ENCODE results near the gene GRIN1. TPM values are rescaled to one million over a fixed set of nuclear protein-coding genes. Genes with fewer than 3 reads are reported as not detected.

Gene GRIN1
- polyA plus RNA-seq, 1 donor: 2.6 TPM

- no CpG with 5 or more reads among the region's 17 CpGs for WGBS (ENCODE audit: insufficient coverage, low lambda C conversion rate)
- DNase-seq: no peak
- H3K4me1 ChIP-seq (ENCODE audit: control insufficient read depth, insufficient read depth, low read length): peaks cover 4% of the 10 kb centered on the region
- peaks cover 80% of the 10 kb centered on the region for H3K27me3 ChIP-seq (ENCODE audit: control insufficient read depth, insufficient read depth, low read length)
- H3K9me3 ChIP-seq (ENCODE audit: control insufficient read depth, low read depth, low read length): peaks cover 4% of the 10 kb centered on the region
- no peak overlapping the region for H3K27ac ChIP-seq (ENCODE audit: low read length)
- H3K36me3 ChIP-seq (ENCODE audit: control insufficient read depth, insufficient read depth, low read length): no peaks in the 10 kb centered on the region
- H3K4me3 ChIP-seq (ENCODE audit: low read length): no peak overlapping the region
These were observed 2.3 kb downstream of the GRIN1 start for GRCh38 chr9:137141050-137141810.

GRCh38 chr9:137141976-137142936 lies 3.3 kb downstream of the GRIN1 start:
- Histone ChIP-seq H3K27ac (ENCODE audit: low read length) (no peak overlapping the region), H3K4me3 (ENCODE audit: low read length) (no peak overlapping the region), H3K27me3 (ENCODE audit: control insufficient read depth, insufficient read depth, low read length) (peaks cover 77% of the 10 kb centered on the region), H3K36me3 (ENCODE audit: control insufficient read depth, insufficient read depth, low read length) (no peaks in the 10 kb centered on the region), H3K9me3 (ENCODE audit: control insufficient read depth, low read depth, low read length) (no peaks in the 10 kb centered on the region), H3K4me1 (ENCODE audit: control insufficient read depth, insufficient read depth, low read length) (peaks cover 4% of the 10 kb centered on the region)
- WGBS (ENCODE audit: insufficient coverage, low lambda C conversion rate): no CpG with 5 or more reads among the region's 24 CpGs
- DNase-seq: no peak

GRCh38 chr9:137143459-137143858 lies 4.5 kb downstream of the GRIN1 start:
- Histone ChIP-seq H3K4me1 (ENCODE audit: control insufficient read depth, insufficient read depth, low read length) (peaks cover 4% of the 10 kb centered on the region), H3K36me3 (ENCODE audit: control insufficient read depth, insufficient read depth, low read length) (no peaks in the 10 kb centered on the region), H3K27me3 (ENCODE audit: control insufficient read depth, insufficient read depth, low read length) (peaks cover 74% of the 10 kb centered on the region), H3K27ac (ENCODE audit: low read length) (no peak overlapping the region), H3K4me3 (ENCODE audit: low read length) (no peak overlapping the region), H3K9me3 (ENCODE audit: control insufficient read depth, low read depth, low read length) (peaks cover 3% of the 10 kb centered on the region)
- DNase-seq: no peak
- WGBS (ENCODE audit: insufficient coverage, low lambda C conversion rate): no CpG with 5 or more reads among the region's 4 CpGs

- Histone ChIP-seq H3K4me1 (ENCODE audit: control insufficient read depth, insufficient read depth, low read length) (no peaks in the 10 kb centered on the region), H3K36me3 (ENCODE audit: control insufficient read depth, insufficient read depth, low read length) (no peaks in the 10 kb centered on the region), H3K9me3 (ENCODE audit: control insufficient read depth, low read depth, low read length) (peaks cover 9% of the 10 kb centered on the region), H3K4me3 (ENCODE audit: low read length) (no peak overlapping the region), H3K27ac (ENCODE audit: low read length) (no peak overlapping the region), H3K27me3 (ENCODE audit: control insufficient read depth, insufficient read depth, low read length) (peaks cover 65% of the 10 kb centered on the region)
- WGBS (ENCODE audit: insufficient coverage, low lambda C conversion rate): no CpG with 5 or more reads among the region's 49 CpGs
- DNase-seq: no peak
These were observed 7.0 kb downstream of the GRIN1 start for GRCh38 chr9:137145731-137146526.

GRCh38 chr9:137146527-137146918 lies 7.6 kb downstream of the GRIN1 start:
- Histone ChIP-seq H3K27me3 (ENCODE audit: control insufficient read depth, insufficient read depth, low read length) (peaks cover 59% of the 10 kb centered on the region), H3K36me3 (ENCODE audit: control insufficient read depth, insufficient read depth, low read length) (no peaks in the 10 kb centered on the region), H3K4me3 (ENCODE audit: low read length) (no peak overlapping the region), H3K27ac (ENCODE audit: low read length) (no peak overlapping the region), H3K9me3 (ENCODE audit: control insufficient read depth, low read depth, low read length) (peaks cover 13% of the 10 kb centered on the region), H3K4me1 (ENCODE audit: control insufficient read depth, insufficient read depth, low read length) (no peaks in the 10 kb centered on the region)
- DNase-seq: no peak
- WGBS (ENCODE audit: insufficient coverage, low lambda C conversion rate): no CpG with 5 or more reads among the region's 9 CpGs

- peaks cover 52% of the 10 kb centered on the region for H3K27me3 ChIP-seq (ENCODE audit: control insufficient read depth, insufficient read depth, low read length)
These were observed 8.3 kb downstream of the GRIN1 start for GRCh38 chr9:137147091-137147792.

GRCh38 chr9:137147793-137148160 lies 8.8 kb downstream of the GRIN1 start:
- no peak overlapping the region for H3K27ac ChIP-seq (ENCODE audit: low read length)
- WGBS (ENCODE audit: insufficient coverage, low lambda C conversion rate): no CpG with 5 or more reads among the region's 24 CpGs
- no peaks in the 10 kb centered on the region for H3K4me1 ChIP-seq (ENCODE audit: control insufficient read depth, insufficient read depth, low read length)
- H3K27me3 ChIP-seq (ENCODE audit: control insufficient read depth, insufficient read depth, low read length): peaks cover 46% of the 10 kb centered on the region
- peaks cover 13% of the 10 kb centered on the region for H3K9me3 ChIP-seq (ENCODE audit: control insufficient read depth, low read depth, low read length)
- H3K4me3 ChIP-seq (ENCODE audit: low read length): no peak overlapping the region
- no peak for DNase-seq
- no peaks in the 10 kb centered on the region for H3K36me3 ChIP-seq (ENCODE audit: control insufficient read depth, insufficient read depth, low read length)

More at GRCh38 chr9:137147091-137147792, 8.3 kb downstream of the GRIN1 start:
- no CpG with 5 or more reads among the region's 26 CpGs for WGBS (ENCODE audit: insufficient coverage, low lambda C conversion rate)
- H3K9me3 ChIP-seq (ENCODE audit: control insufficient read depth, low read depth, low read length): peaks cover 13% of the 10 kb centered on the region
- no peak overlapping the region for H3K27ac ChIP-seq (ENCODE audit: low read length)
- no peak for DNase-seq
- no peaks in the 10 kb centered on the region for H3K4me1 ChIP-seq (ENCODE audit: control insufficient read depth, insufficient read depth, low read length)
- no peaks in the 10 kb centered on the region for H3K36me3 ChIP-seq (ENCODE audit: control insufficient read depth, insufficient read depth, low read length)
- no peak overlapping the region for H3K4me3 ChIP-seq (ENCODE audit: low read length)

- H3K27ac ChIP-seq (ENCODE audit: low read length): no peak overlapping the region
- H3K9me3 ChIP-seq (ENCODE audit: control insufficient read depth, low read depth, low read length): peaks cover 13% of the 10 kb centered on the region
- H3K27me3 ChIP-seq (ENCODE audit: control insufficient read depth, insufficient read depth, low read length): peaks cover 42% of the 10 kb centered on the region
- H3K4me1 ChIP-seq (ENCODE audit: control insufficient read depth, insufficient read depth, low read length): no peaks in the 10 kb centered on the region
- no CpG with 5 or more reads among the region's 27 CpGs for WGBS (ENCODE audit: insufficient coverage, low lambda C conversion rate)
- H3K4me3 ChIP-seq (ENCODE audit: low read length): no peak overlapping the region
- no peak for DNase-seq
- no peaks in the 10 kb centered on the region for H3K36me3 ChIP-seq (ENCODE audit: control insufficient read depth, insufficient read depth, low read length)
These were observed 9.3 kb downstream of the GRIN1 start for GRCh38 chr9:137148242-137148641.

- Histone ChIP-seq H3K27ac (ENCODE audit: low read length) (no peak overlapping the region), H3K36me3 (ENCODE audit: control insufficient read depth, insufficient read depth, low read length) (no peaks in the 10 kb centered on the region), H3K4me3 (ENCODE audit: low read length) (no peak overlapping the region), H3K4me1 (ENCODE audit: control insufficient read depth, insufficient read depth, low read length) (no peaks in the 10 kb centered on the region), H3K9me3 (ENCODE audit: control insufficient read depth, low read depth, low read length) (peaks cover 13% of the 10 kb centered on the region), H3K27me3 (ENCODE audit: control insufficient read depth, insufficient read depth, low read length) (peaks cover 37% of the 10 kb centered on the region)
- WGBS (ENCODE audit: insufficient coverage, low lambda C conversion rate): no CpG with 5 or more reads among the region's 19 CpGs
- no peak for DNase-seq
These were observed 9.7 kb downstream of the GRIN1 start for GRCh38 chr9:137148661-137149060.
